Psoas muscle (tissue), 8 donors: ENCODE results near the gene GTF3C5. TPM values are rescaled to one million over a fixed set of nuclear protein-coding genes. Genes with fewer than 3 reads are reported as not detected.

ENCODE experiments used
- ATAC-seq, 4 donors: fragments of 200-7000 bp; cut with Tn5 transposase; one replicate each; pipeline ENCODE4 v1.9.1; 2020; ENCODE audit warnings: moderate library complexity in 3 of 4, mild to moderate bottlenecking in 2 of 4
- DNase-seq, 2 donors: peaks; one replicate each; pipeline ENCODE4 v3.0.0-alpha.2; 2020
- H3K27ac ChIP-seq: fragments of 200-600 bp; one replicate; pipeline ENCODE4 v1.8.0; 2022
- H3K27me3 ChIP-seq, 3 donors: fragments of 200-600 bp in 1 of 3; one replicate each; pipeline versions ENCODE4 v1.6.1 to v1.8.0; 2013 to 2022; ENCODE audit warnings: low read length in 2 of 3, mild to moderate bottlenecking in 2 of 3, moderate library complexity in 1 of 3; ENCODE audit not compliant: insufficient read depth in 3 of 3
- H3K36me3 ChIP-seq, 2 donors: fragments of 200-600 bp in 1 of 2; one replicate each; pipeline versions ENCODE4 v1.6.1 to v1.8.0; 2013 to 2022; ENCODE audit warnings: low read depth in 1 of 2, mild to moderate bottlenecking in 1 of 2, moderate library complexity in 1 of 2; ENCODE audit not compliant: insufficient read depth in 1 of 2
- H3K4me1 ChIP-seq: fragments of 200-600 bp; one replicate; pipeline ENCODE4 v1.8.0; 2022
- H3K4me3 ChIP-seq: fragments of 200-600 bp; one replicate; pipeline ENCODE4 v1.8.0; 2022; ENCODE audit warnings: mild to moderate bottlenecking
- H3K9me3 ChIP-seq: fragments of 200-600 bp; one replicate; pipeline ENCODE4 v1.8.0; 2022
- WGBS, 3 donors: extraction: QIAGEN DNeasy Blood & Tissue Kit; methylation state at CpG; one replicate each; pipeline versions ENCODE4 v1.1.6 to v1.1.7; 2013; 5-methylcytosine and 5-hydroxymethylcytosine counted together
- intact Hi-C, 2 donors: fragments of 100-400 bp; cut with DNase I; formaldehyde crosslinking; loops; one replicate each; pipeline versions ENCODE4 v1.11.0 to v1.14.2; 2022
- polyA plus RNA-seq, 3 donors: library from polyadenylated mRNA; stranded (reverse); fragments of 200-250 nt; gene quantifications; one replicate each; pipeline ENCODE4 v1.2.3, GENCODE V29; 2013
- total RNA-seq, 4 donors: library from RNA; stranded (reverse); fragmentation: NEBNext Ultra II Directional in 2 of 4; extraction: Animal tissue kit (Norgen Biotek cat#: 25700) in 2 of 4; gene quantifications; one replicate each; pipeline versions ENCODE4 v1.2.1 to v1.2.4, GENCODE V29; 2021 to 2023
- TF ChIP-seq, protein P1 (sequence below): fragments of 200-600 bp; IDR thresholded peaks from one replicate; pipeline ENCODE4 v1.8.0; 2022; ENCODE audit warnings: antibody characterized with exemption
- donor health status: healthy with polysubstance abuse.
- donor health status: DM: no; HTN: no; CAD: no; lungs with moderate emphysema.
- donor health status: Bipolar disorder and iron deficiency.
- donor health status: healthy.
- donor health status: DM: yes; HTN: yes; CAD: no.
- donor health status: DM: no; HTN: no; CAD: no.
- donor health status: DM: no; HTN: no; CAD: no.
- donor health status: DM: yes; HTN: yes; CAD: no.

The GTF3C5 gene
- total and polyA plus RNA-seq, 7 donors: 34.6 to 70.8 (median 42.7) TPM

DNA sequence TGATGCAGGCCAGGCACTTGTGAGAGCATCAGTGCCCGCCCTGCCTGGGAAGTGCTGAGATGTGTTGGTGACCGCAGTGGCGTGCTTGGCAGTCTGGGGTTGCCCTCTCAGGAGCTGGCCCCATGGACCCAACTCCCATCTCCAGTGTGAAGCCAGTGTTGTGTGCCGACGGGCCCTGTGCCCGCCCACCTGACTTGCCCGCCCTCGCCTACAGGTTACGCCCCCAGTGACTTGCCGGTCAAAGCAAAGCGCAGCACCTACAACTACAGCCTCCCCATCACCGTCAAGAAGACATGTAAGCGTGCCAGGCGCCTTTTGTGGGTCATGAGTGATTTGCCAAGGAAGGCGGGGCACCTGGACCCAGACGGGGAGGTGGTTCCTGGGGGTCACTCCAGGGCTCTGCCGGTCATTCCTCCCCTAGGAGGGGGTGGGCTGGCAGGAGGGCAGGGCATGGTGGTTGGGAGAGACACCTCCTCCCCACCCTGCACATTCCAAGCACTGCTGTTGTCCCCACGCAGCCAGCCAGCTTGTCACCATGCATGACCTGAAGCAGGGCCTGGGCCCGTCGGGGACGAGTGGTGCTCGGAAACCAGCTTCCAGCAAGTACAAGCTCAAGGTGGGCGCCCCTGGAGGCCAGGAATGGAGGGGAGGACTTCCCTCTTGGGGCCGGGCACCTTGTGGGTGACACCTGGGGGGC lies 23.5 kb downstream of the GTF3C5 start:
- Histone ChIP-seq H3K9me3 (no peaks in the 10 kb centered on the region), H3K36me3 (peaks cover 0 to 86% of the 10 kb centered on the region in 2 donors), H3K4me3 (no peak overlapping the region), H3K27ac (peak overlapping the region; percentile 64), H3K4me1 (peaks cover 8% of the 10 kb centered on the region), H3K27me3 (no peaks in the 10 kb centered on the region)
- peak; percentile 34 to 56 (median 48) for ATAC-seq
- 50 to 67% (median 56%) methylated on average over 24 of the region's 24 CpGs for WGBS, 3 donors
- intact Hi-C loops: loop anchor here in 1 of 2 donors (5.0 kb wide), 1 partner anchor 53 kb away; no protein-coding TSS in a partner anchor
- peak in 1 of 2 donors; percentile 55 for DNase-seq
- TF ChIP-seq, protein P1, sequence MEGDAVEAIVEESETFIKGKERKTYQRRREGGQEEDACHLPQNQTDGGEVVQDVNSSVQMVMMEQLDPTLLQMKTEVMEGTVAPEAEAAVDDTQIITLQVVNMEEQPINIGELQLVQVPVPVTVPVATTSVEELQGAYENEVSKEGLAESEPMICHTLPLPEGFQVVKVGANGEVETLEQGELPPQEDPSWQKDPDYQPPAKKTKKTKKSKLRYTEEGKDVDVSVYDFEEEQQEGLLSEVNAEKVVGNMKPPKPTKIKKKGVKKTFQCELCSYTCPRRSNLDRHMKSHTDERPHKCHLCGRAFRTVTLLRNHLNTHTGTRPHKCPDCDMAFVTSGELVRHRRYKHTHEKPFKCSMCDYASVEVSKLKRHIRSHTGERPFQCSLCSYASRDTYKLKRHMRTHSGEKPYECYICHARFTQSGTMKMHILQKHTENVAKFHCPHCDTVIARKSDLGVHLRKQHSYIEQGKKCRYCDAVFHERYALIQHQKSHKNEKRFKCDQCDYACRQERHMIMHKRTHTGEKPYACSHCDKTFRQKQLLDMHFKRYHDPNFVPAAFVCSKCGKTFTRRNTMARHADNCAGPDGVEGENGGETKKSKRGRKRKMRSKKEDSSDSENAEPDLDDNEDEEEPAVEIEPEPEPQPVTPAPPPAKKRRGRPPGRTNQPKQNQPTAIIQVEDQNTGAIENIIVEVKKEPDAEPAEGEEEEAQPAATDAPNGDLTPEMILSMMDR: no peak

DNA sequence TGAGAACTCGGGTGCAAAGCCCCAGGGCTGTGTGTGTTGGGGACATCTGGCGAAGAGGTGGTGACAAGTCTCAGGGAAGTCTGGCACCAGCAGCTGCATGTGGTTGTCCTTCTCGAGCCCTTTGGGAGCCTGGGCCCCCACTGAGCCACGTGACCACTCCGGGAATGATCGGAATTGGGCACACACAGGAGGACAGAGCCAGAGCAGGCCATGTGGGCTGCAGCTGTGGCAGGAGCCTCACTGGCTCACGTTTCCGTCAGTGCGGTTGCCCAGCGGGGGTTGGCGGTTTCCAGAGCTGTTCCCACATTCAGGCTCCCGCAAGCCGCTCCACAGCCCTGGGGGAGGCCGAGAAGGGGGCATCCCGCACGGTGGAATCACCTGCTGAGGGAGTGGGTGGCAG lies 24.2 kb downstream of the GTF3C5 start:
- no peaks in the 10 kb centered on the region for H3K9me3 ChIP-seq
- H3K27me3 ChIP-seq: no peaks in the 10 kb centered on the region
- no peak overlapping the region for H3K4me3 ChIP-seq
- intact Hi-C loops: loop anchor here in 1 of 2 donors (5.0 kb wide), 1 partner anchor 52 kb away; no protein-coding TSS in a partner anchor
- 20 to 36% (median 22%) methylated on average over 16 of the region's 16 CpGs for WGBS, 3 donors
- peak; percentile 72 to 85 for DNase-seq
- ATAC-seq: peak; percentile 93 to 95 (median 95)
- H3K4me1 ChIP-seq: peaks cover 8% of the 10 kb centered on the region
- H3K27ac ChIP-seq: peak overlapping the region; percentile 64
- peaks cover 0 to 80% of the 10 kb centered on the region in 2 donors for H3K36me3 ChIP-seq
- TF ChIP-seq, protein P1: no peak

DNA sequence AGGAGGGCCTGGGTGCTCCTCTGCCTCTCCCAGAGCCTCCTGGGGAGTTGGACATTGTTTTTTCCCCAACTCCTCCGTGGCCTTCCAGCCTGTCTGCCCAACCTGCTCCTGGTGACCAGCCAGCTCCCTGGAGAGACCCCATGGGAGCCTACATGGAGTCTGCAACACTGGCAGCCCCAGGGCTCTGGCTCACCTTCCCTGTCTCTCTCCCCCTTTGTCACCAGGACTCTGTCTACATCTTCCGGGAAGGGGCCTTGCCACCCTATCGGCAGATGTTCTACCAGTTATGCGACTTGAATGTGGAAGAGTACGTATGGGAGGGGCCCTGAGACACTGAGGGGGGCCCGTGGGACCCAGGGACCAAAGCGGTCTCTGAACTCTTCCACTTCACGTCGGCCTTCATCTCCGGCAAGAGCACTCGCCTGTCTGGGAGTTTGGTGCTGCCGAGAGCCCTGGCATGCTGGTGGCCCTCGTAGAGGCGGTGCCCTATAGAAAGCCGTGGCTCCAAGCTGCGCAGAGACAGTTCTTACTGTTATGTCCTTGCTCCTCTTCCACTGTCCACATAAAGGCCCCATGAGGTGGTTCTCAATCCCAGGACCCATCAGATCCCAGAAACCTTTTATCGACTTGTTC lies 25.1 kb downstream of the GTF3C5 start:
- no peak for DNase-seq
- Histone ChIP-seq H3K36me3 (peaks cover 0 to 72% of the 10 kb centered on the region in 2 donors), H3K27me3 (no peaks in the 10 kb centered on the region), H3K27ac (no peak overlapping the region), H3K9me3 (no peaks in the 10 kb centered on the region), H3K4me3 (no peak overlapping the region), H3K4me1 (peaks cover 8% of the 10 kb centered on the region)
- ATAC-seq: no peak
- 90 to 93% (median 91%) methylated on average over 16 to 17 of the region's 17 CpGs for WGBS, 3 donors
- TF ChIP-seq, protein P1: no peak
- intact Hi-C loops: no loop called here

DNA sequence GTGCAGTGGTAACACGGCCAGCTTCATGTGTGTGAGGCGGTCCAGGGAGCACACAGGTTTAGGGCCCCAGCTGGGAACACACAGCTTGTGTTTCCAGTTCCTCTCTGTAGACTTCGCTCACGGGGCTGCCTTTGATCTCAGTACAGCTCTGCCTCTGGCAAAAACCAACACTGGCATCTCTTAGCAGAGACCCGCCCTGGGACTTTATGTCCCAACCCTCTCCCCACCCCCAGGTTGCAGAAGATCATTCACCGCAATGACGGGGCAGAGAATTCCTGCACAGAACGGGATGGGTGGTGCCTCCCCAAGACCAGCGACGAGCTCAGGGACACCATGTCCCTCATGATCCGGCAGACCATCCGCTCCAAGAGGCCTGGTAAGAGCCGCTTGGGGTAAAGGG lies 25.7 kb downstream of the GTF3C5 start:
- Histone ChIP-seq H3K27ac (no peak overlapping the region), H3K36me3 (peaks cover 0 to 66% of the 10 kb centered on the region in 2 donors), H3K9me3 (no peaks in the 10 kb centered on the region), H3K27me3 (no peaks in the 10 kb centered on the region), H3K4me3 (no peak overlapping the region), H3K4me1 (peaks cover 8% of the 10 kb centered on the region)
- WGBS, 3 donors: 82 to 90% (median 88%) methylated on average over 13 of the region's 13 CpGs
- DNase-seq (no peak), ATAC-seq (no peak)
- intact Hi-C loops: no loop called here
- TF ChIP-seq, protein P1: no peak
